Hepatocyte (in vitro differentiated cells): ENCODE results near the gene KCNH6.

ENCODE experiments used
- CTCF ChIP-seq: fragments of 200-600 bp; sonication (generic); IDR thresholded peaks from 2 replicates; pipeline ENCODE4 v1.5.1; 2016; ENCODE audit warnings: antibody characterized with exemption, mild to moderate bottlenecking; ENCODE audit not compliant: poor library complexity
- EZH2 ChIP-seq: fragments of 200-600 bp; sonication (generic); IDR thresholded peaks from 2 replicates; pipeline ENCODE4 v1.6.1; 2016; ENCODE audit warnings: antibody characterized with exemption, mild to moderate bottlenecking, borderline replicate concordance
- EZH2phosphoT487 ChIP-seq: fragments of 200-600 bp; sonication (generic); IDR thresholded peaks from one replicate; pipeline ENCODE4 v1.6.1; 2018; ENCODE audit warnings: antibody characterized with exemption, mild to moderate bottlenecking, low read depth, moderate library complexity; ENCODE audit not compliant: unreplicated experiment, severe bottlenecking

- TF ChIP-seq CTCF = no peak
- TF ChIP-seq EZH2 = no peak
- TF ChIP-seq EZH2phosphoT487 = no peak
These were observed 3.7 kb downstream of the KCNH6 start for GRCh38 chr17:63526861-63527260.
